ENCODE measurements around the gene PRKN.

DNA sequence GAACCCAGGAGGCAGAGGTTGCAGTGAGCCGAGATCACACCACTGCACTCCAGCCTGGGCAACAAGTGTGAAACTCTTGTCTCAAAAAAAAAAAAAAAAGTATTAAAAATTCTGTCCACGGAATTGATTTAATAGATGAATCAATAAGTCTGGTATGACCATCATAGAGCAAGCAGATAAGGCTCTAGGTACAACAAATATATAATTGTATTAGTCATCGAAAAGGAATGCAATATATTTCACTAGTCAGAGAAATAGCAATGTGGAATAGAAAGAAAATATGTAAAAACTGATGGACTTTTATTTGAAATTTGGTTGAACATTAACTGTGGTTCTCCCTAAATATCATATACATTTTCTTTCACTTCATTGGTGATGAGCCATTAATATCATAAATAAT lies 976.9 kb downstream of the PRKN start:
- TF ChIP-seq CTCF (IDR thresholded peaks at IDR 0.05) (no peak), POLR2A (IDR thresholded peaks at IDR 0.05) (no peak)

Data from tibial nerve (tissue), 3 donors.